ENCODE measurements around the gene NFE2. TPM values are rescaled to one million over a fixed set of nuclear protein-coding genes. Genes with fewer than 3 reads are reported as not detected.

The NFE2 gene
- total RNA-seq, 1 donor from 2014 or later, result not detected

DNA sequence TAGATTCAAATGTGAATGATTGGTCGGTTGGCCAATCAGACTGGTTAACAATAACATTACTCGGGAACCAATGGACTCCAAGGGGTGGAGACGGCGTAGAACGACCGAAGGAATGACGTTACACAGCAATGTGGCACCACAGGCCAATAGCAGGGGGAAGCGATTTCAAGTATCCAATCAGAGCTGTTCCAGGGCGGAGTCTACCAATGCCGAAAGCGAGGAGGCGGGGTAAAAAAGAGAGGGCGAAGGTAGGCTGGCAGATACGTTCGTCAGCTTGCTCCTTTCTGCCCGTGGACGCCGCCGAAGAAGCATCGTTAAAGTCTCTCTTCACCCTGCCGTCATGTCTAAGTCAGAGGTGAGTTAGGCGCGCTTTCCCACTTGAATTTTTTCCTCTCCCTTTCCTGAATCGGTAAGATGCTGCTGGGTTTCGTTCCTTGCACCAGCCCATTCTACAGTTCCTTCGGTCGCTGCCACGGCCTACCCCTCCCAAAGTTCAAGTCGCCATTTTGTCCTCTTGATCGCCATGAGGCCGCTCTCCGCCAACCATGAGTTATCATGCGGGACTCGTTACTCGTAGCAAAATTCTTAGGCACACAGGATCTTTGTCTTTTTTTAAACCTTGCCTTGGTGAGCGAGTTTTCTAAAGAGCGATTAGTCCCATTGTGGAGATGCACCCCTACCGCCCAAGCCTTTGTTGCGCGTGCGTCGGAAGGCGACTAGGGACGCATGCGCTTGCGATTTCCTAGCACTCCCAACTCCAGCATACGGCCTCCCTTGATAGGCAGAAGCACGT, 20.2 kb downstream of the NFE2 start, which contains the start of gene HNRNPA1:
HNRNPA1 (plus strand) TSS at position 259 of the 793 bp plus-strand sequence; CDS start at position 341, 82 bp downstream.
- ATAC-seq (ENCODE audit: low read depth), result peak; percentile 83
- TF ChIP-seq, protein P1, sequence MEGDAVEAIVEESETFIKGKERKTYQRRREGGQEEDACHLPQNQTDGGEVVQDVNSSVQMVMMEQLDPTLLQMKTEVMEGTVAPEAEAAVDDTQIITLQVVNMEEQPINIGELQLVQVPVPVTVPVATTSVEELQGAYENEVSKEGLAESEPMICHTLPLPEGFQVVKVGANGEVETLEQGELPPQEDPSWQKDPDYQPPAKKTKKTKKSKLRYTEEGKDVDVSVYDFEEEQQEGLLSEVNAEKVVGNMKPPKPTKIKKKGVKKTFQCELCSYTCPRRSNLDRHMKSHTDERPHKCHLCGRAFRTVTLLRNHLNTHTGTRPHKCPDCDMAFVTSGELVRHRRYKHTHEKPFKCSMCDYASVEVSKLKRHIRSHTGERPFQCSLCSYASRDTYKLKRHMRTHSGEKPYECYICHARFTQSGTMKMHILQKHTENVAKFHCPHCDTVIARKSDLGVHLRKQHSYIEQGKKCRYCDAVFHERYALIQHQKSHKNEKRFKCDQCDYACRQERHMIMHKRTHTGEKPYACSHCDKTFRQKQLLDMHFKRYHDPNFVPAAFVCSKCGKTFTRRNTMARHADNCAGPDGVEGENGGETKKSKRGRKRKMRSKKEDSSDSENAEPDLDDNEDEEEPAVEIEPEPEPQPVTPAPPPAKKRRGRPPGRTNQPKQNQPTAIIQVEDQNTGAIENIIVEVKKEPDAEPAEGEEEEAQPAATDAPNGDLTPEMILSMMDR (IDR thresholded peaks at IDR 0.05), result no peak
- intact Hi-C loops (cut with micrococcal nuclease), result loop anchor here (1.0 to 2.0 kb wide), 7 partner anchors 21 to 654 kb away; partner anchors contain the start of genes ATF7, CALCOCO1, COPZ1 and HOXC4
- Mint-ChIP-seq H3K27me3 (no peaks in the 10 kb centered on the region), H3K9me3 (no peaks in the 10 kb centered on the region), H3K36me3 (ENCODE audit: low read depth) (peaks cover 14% of the 10 kb centered on the region), H3K4me3 (no peak within 1 kb of the TSS), H3K27ac (no peak within 1 kb of the TSS), H3K4me1 (peaks cover 67% of the 10 kb centered on the region)
- DNase-seq, result peak; percentile 76
- ChIA-PET CTCF (interaction anchor here (1.1 to 2.1 kb wide), 4 partner anchors 13 to 79 kb away, joined by 3 to 7 read pairs (median 6); partner anchors contain the start of gene COPZ1), POLR2A (interaction anchor here (0.5 to 3.1 kb wide), 42 partner anchors 8 to 1458 kb away, joined by 3 to 54 read pairs (median 6); partner anchors contain the start of genes COPZ1, EIF4B, HOXC4 and NCKAP1L)

GRCh38 chr12:54279632-54280467, 21.0 kb downstream of the NFE2 start, which contains the start of gene CBX5:
TSS of gene CBX5 (minus strand) at chr12:54280122. CDS start at chr12:54257650, 22,472 bp downstream.
- ChIA-PET POLR2A (interaction anchor here (0.5 to 3.1 kb wide), 48 partner anchors 8 to 1459 kb away, joined by 3 to 54 read pairs (median 6); partner anchors contain the start of genes COPZ1, EIF4B, HOXC4 and NCKAP1L), CTCF (interaction anchor here (1.4 to 2.1 kb wide), 3 partner anchors 28 to 79 kb away, joined by 6 to 7 read pairs (median 7); partner anchors contain the start of gene COPZ1)
- peaks cover 64% of the 10 kb centered on the region for H3K4me1 Mint-ChIP-seq
- peak; percentile 70 for ATAC-seq (ENCODE audit: low read depth)
- peaks cover 14% of the 10 kb centered on the region for H3K36me3 Mint-ChIP-seq (ENCODE audit: low read depth)
- intact Hi-C loops (cut with micrococcal nuclease), result loop anchor here (1.0 to 5.0 kb wide), 9 partner anchors 10 to 654 kb away; partner anchors contain the start of genes ATF7, CALCOCO1, COPZ1 and HOXC4
- no peaks in the 10 kb centered on the region for H3K9me3 Mint-ChIP-seq
- TF ChIP-seq, protein P1 (IDR thresholded peaks at IDR 0.05), result no peak
- DNase-seq, result peak; percentile 97
- H3K27me3 Mint-ChIP-seq, result no peaks in the 10 kb centered on the region
- no peak within 1 kb of the TSS for H3K4me3 Mint-ChIP-seq
- H3K27ac Mint-ChIP-seq, result no peak within 1 kb of the TSS

DNA sequence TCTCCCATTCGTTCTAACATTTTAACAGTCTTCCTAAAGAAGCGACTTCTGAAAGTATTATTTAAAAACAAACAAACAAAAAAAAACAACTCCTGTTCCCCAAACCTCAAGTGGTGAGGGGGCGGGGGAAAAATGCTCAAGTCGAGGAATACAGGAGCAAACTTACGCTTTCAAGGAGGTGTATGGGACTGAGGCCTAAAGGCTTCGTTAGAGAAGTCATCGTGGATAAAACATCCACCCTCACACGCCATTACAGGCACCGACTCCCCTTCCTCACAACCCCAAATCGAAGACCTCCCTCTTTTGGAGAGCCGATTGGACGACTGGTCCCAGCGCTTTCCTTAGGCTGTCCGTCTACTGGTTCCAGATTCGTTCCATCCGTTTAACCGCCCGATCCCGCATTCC, 21.6 kb downstream of the NFE2 start:
- ChIA-PET POLR2A (interaction anchor here (0.6 to 3.1 kb wide), 28 partner anchors 9 to 1460 kb away, joined by 3 to 54 read pairs (median 8); partner anchors contain the start of genes COPZ1, EIF4B, HOXC4 and NCKAP1L), CTCF (interaction anchor here (1.4 to 2.1 kb wide), 4 partner anchors 19 to 80 kb away, joined by 3 to 7 read pairs (median 6); partner anchors contain the start of gene COPZ1)
- ATAC-seq (ENCODE audit: low read depth), result no peak
- H3K27me3 Mint-ChIP-seq, result no peaks in the 10 kb centered on the region
- peaks cover 14% of the 10 kb centered on the region for H3K36me3 Mint-ChIP-seq (ENCODE audit: low read depth)
- no peak overlapping the region for H3K4me3 Mint-ChIP-seq
- H3K4me1 Mint-ChIP-seq, result peaks cover 58% of the 10 kb centered on the region
- TF ChIP-seq, protein P1 (IDR thresholded peaks at IDR 0.05), result no peak
- DNase-seq, result no peak
- H3K9me3 Mint-ChIP-seq, result no peaks in the 10 kb centered on the region
- H3K27ac Mint-ChIP-seq, result no peak overlapping the region
- intact Hi-C loops (cut with micrococcal nuclease), result loop anchor here (1.0 to 5.0 kb wide), 2 partner anchors 9 to 218 kb away; partner anchors contain the start of gene NCKAP1L

- TF ChIP-seq, protein P1 (IDR thresholded peaks at IDR 0.05), result no peak
- Mint-ChIP-seq H3K9me3 (no peaks in the 10 kb centered on the region), H3K4me3 (no peak overlapping the region), H3K27me3 (no peaks in the 10 kb centered on the region), H3K4me1 (peaks cover 44% of the 10 kb centered on the region), H3K27ac (peak overlapping the region; percentile 18), H3K36me3 (ENCODE audit: low read depth) (peaks cover 23% of the 10 kb centered on the region)
- DNase-seq (no peak), ATAC-seq (ENCODE audit: low read depth) (no peak)
- intact Hi-C loops (cut with micrococcal nuclease), result loop anchor here (5.0 kb wide), 1 partner anchor 219 kb away; the partner anchor contains the start of gene NCKAP1L
- ChIA-PET CTCF (interaction anchor here (1.6 kb wide), 1 partner anchor 18 kb away, joined by 3 read pairs; no protein-coding TSS in a partner anchor), POLR2A (no interaction called here)
These were observed 23.0 kb downstream of the NFE2 start for GRCh38 chr12:54277823-54278276.
